NCI-H146 (cell line): ENCODE results near the gene MAGI3.
A peak's percentile ranks its signal among the peaks of the same experiment; 100 is the strongest.
"Not testable (repeated sequence)": the region's sequence is repeated elsewhere in the genome, so short reads cannot be mapped to it uniquely, and the experiment has no call there.

Source experiments
- DNase-seq: peaks from one replicate; lab custom pipeline; 2025; lab: John Stamatoyannopoulos, UW

MAGI3 gene

GRCh38 chr1:113692342-113692741, 302.0 kb downstream of the MAGI3 start:
- no peak for DNase-seq

- no peak for DNase-seq
Observed at GRCh38 chr1:113692824-113693431, 302.6 kb downstream of the MAGI3 start.

GRCh38 chr1:113694910-113695309, 304.6 kb downstream of the MAGI3 start:
- DNase-seq: no peak

GRCh38 chr1:113701429-113701828, 311.1 kb downstream of the MAGI3 start:
- DNase-seq: peak; percentile 18

- DNase-seq: no peak
Observed at GRCh38 chr1:113714606-113715269, 324.4 kb downstream of the MAGI3 start.

- DNase-seq: not testable (repeated sequence)
Observed at GRCh38 chr1:113717506-113717905, 327.2 kb downstream of the MAGI3 start.

- DNase-seq: not testable (repeated sequence)
Observed at GRCh38 chr1:113718621-113719020, 328.3 kb downstream of the MAGI3 start.

- DNase-seq: no peak
Observed at GRCh38 chr1:113721010-113721409, 330.7 kb downstream of the MAGI3 start.

- DNase-seq: no peak
Observed at GRCh38 chr1:113732802-113733201, 342.5 kb downstream of the MAGI3 start.

GRCh38 chr1:113734357-113735055, 344.2 kb downstream of the MAGI3 start:
- DNase-seq: no peak
